ENCODE measurements around the gene MEIG1.
"Not testable (repeated sequence)": the region's sequence is repeated elsewhere in the genome, so short reads cannot be mapped to it uniquely, and the experiment has no call there.

MEIG1 gene

GRCh38 chr10:14959221-14960057 is at the start of gene MEIG1:
MEIG1 (plus strand) TSS chr10:14959388; CDS start chr10:14966469, 7,081 bp downstream.
- DNase-seq (ENCODE audit: low spot score), result peak; percentile 97

GRCh38 chr10:14910953-14911352 is 48.2 kb upstream of the MEIG1 start:
- DNase-seq (ENCODE audit: low spot score), result no peak

- no peak for DNase-seq (ENCODE audit: low spot score)
Observed at GRCh38 chr10:14911801-14912200, 47.4 kb upstream of the MEIG1 start.

- no peak for DNase-seq (ENCODE audit: low spot score)
Observed at GRCh38 chr10:14916600-14916999, 42.6 kb upstream of the MEIG1 start.

GRCh38 chr10:14917827-14918226 is 41.4 kb upstream of the MEIG1 start:
- DNase-seq (ENCODE audit: low spot score), result no peak

- DNase-seq (ENCODE audit: low spot score), result no peak
Observed at GRCh38 chr10:14918964-14919363, 40.2 kb upstream of the MEIG1 start.

GRCh38 chr10:14924013-14924412 is 35.2 kb upstream of the MEIG1 start:
- DNase-seq (ENCODE audit: low spot score), result no peak

- DNase-seq (ENCODE audit: low spot score), result no peak
Observed at GRCh38 chr10:14925268-14925667, 33.9 kb upstream of the MEIG1 start.

GRCh38 chr10:14926061-14926470 is 33.1 kb upstream of the MEIG1 start:
- DNase-seq (ENCODE audit: low spot score), result no peak

- no peak for DNase-seq (ENCODE audit: low spot score)
Observed at GRCh38 chr10:14926722-14927416, 32.3 kb upstream of the MEIG1 start.

- DNase-seq (ENCODE audit: low spot score), result no peak
Observed at GRCh38 chr10:14930610-14931009, 28.6 kb upstream of the MEIG1 start.

GRCh38 chr10:14936584-14936983 is 22.6 kb upstream of the MEIG1 start:
- DNase-seq (ENCODE audit: low spot score), result no peak

- DNase-seq (ENCODE audit: low spot score), result not testable (repeated sequence)
Observed at GRCh38 chr10:14938971-14939370, 20.2 kb upstream of the MEIG1 start.

- DNase-seq (ENCODE audit: low spot score), result not testable (repeated sequence)
Observed at GRCh38 chr10:14942147-14942949, 16.8 kb upstream of the MEIG1 start.

GRCh38 chr10:14942950-14943338 is 16.2 kb upstream of the MEIG1 start:
- not testable (repeated sequence) for DNase-seq (ENCODE audit: low spot score)

- DNase-seq (ENCODE audit: low spot score), result no peak
Observed at GRCh38 chr10:14945108-14945507, 14.1 kb upstream of the MEIG1 start.

GRCh38 chr10:14947268-14947667 is 11.9 kb upstream of the MEIG1 start:
- DNase-seq (ENCODE audit: low spot score), result no peak

- no peak for DNase-seq (ENCODE audit: low spot score)
Observed at GRCh38 chr10:14949291-14949690, 9.9 kb upstream of the MEIG1 start.

- no peak for DNase-seq (ENCODE audit: low spot score)
Observed at GRCh38 chr10:14952851-14953423, 6.3 kb upstream of the MEIG1 start.

GRCh38 chr10:14953424-14954000 is 5.7 kb upstream of the MEIG1 start:
- no peak for DNase-seq (ENCODE audit: low spot score)

GRCh38 chr10:14954001-14954770 is 5.0 kb upstream of the MEIG1 start, which contains the start of gene DCLRE1C:
DCLRE1C (minus strand) TSS chr10:14954096; CDS start chr10:14954010, 86 bp downstream.
- peak; percentile 96 for DNase-seq (ENCODE audit: low spot score)
